ENCODE results near the gene RBM26.
A peak's percentile ranks its signal among the peaks of the same experiment; 100 is the strongest.

RBM26 gene

DNA sequence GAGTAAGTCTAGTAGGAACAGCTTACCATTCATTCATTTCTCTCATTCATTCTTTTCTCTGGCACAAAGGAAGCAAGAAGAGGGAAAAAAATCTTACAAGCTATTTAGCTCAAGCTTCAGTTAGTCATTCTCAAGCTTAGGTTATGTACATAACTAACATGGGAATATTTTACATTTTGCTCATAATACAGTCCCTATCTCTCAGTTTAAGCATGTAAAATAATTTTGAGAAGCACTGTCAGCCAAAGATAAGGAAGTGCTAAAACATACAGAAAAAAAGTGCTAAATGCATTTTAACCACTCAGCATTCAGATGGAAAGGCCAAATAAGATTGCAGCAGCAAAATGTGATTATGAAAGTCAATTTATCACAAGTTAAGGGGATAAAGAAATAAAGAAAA, 7.9 kb downstream of the RBM26 start:
- Histone ChIP-seq H3K36me3 (replicated peaks; ENCODE audit: insufficient read depth, low read length) (peaks cover 26% of the 10 kb centered on the region; the same call in 1 of the 2 replicates), H3K27ac (ENCODE audit: low read length) (no peak overlapping the region), H3K9me2 (replicated peaks; ENCODE audit: insufficient read depth, low read length) (no peaks in the 10 kb centered on the region), H3K27me3 (replicated peaks; ENCODE audit: insufficient read depth, low read length) (no peaks in the 10 kb centered on the region), H3F3A (ENCODE audit: insufficient read depth, low read length) (peaks cover 23% of the 10 kb centered on the region), H3K4me1 (ENCODE audit: low read length) (peaks cover 37% of the 10 kb centered on the region), H3K9ac (ENCODE audit: low read length) (no peak overlapping the region), H3K9me3 (replicated peaks; ENCODE audit: insufficient read depth, low read length) (no peaks in the 10 kb centered on the region), H3K4me2 (ENCODE audit: low read depth, low read length) (no peak overlapping the region), H3K79me2 (ENCODE audit: low read length) (peaks cover 100% of the 10 kb centered on the region), H3K4me3 (ENCODE audit: low read length) (no peak overlapping the region), H4K20me1 (ENCODE audit: insufficient read depth, low read length) (peaks cover 31% of the 10 kb centered on the region), H2AFZ (ENCODE audit: low read length) (no peak overlapping the region)
- TF ChIP-seq EZH2 (optimal IDR thresholded peaks at IDR 0.05; ENCODE audit: low read depth, low read length) = no peak
- TF ChIP-seq, protein P1, sequence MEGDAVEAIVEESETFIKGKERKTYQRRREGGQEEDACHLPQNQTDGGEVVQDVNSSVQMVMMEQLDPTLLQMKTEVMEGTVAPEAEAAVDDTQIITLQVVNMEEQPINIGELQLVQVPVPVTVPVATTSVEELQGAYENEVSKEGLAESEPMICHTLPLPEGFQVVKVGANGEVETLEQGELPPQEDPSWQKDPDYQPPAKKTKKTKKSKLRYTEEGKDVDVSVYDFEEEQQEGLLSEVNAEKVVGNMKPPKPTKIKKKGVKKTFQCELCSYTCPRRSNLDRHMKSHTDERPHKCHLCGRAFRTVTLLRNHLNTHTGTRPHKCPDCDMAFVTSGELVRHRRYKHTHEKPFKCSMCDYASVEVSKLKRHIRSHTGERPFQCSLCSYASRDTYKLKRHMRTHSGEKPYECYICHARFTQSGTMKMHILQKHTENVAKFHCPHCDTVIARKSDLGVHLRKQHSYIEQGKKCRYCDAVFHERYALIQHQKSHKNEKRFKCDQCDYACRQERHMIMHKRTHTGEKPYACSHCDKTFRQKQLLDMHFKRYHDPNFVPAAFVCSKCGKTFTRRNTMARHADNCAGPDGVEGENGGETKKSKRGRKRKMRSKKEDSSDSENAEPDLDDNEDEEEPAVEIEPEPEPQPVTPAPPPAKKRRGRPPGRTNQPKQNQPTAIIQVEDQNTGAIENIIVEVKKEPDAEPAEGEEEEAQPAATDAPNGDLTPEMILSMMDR (IDR thresholded peaks at IDR 0.05; ENCODE audit: low read length) = no peak
- TF ChIP-seq EZH2phosphoT487 (IDR thresholded peaks at IDR 0.05; ENCODE audit: low read length) = no peak
- DNase-seq = no peak

DNA sequence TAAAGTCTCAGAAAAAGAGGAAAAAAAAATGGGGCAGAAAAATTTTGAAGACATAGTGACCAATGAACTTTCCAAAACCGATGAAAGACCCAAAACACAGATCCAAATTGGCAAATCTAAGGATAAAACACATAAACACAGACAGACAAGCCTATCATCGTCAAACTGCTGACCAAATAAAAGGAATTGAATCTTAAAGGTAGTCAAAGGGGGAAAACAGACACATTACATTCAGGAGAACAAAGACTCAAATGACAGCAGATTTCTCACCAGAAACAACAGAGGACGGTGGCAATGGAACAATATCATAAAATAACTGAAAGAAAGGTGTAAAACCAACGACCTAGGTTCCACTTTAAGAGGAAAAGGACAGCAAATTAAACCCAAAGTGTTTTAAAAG, 10.2 kb downstream of the RBM26 start:
- Histone ChIP-seq H3K9me2 (replicated peaks; ENCODE audit: insufficient read depth, low read length) (no peaks in the 10 kb centered on the region), H3K9me3 (replicated peaks; ENCODE audit: insufficient read depth, low read length) (no peaks in the 10 kb centered on the region), H3F3A (ENCODE audit: insufficient read depth, low read length) (peaks cover 25% of the 10 kb centered on the region), H3K79me2 (ENCODE audit: low read length) (peaks cover 93% of the 10 kb centered on the region), H3K4me2 (ENCODE audit: low read depth, low read length) (no peak overlapping the region), H2AFZ (ENCODE audit: low read length) (no peak overlapping the region), H3K27ac (ENCODE audit: low read length) (no peak overlapping the region), H3K9ac (ENCODE audit: low read length) (no peak overlapping the region), H3K27me3 (replicated peaks; ENCODE audit: insufficient read depth, low read length) (no peaks in the 10 kb centered on the region), H3K36me3 (replicated peaks; ENCODE audit: insufficient read depth, low read length) (peaks cover 22% of the 10 kb centered on the region; the same call in 1 of the 2 replicates), H3K4me3 (ENCODE audit: low read length) (no peak overlapping the region), H3K4me1 (ENCODE audit: low read length) (peaks cover 20% of the 10 kb centered on the region), H4K20me1 (ENCODE audit: insufficient read depth, low read length) (peaks cover 30% of the 10 kb centered on the region)
- TF ChIP-seq EZH2 (optimal IDR thresholded peaks at IDR 0.05; ENCODE audit: low read depth, low read length) (no peak), EZH2phosphoT487 (IDR thresholded peaks at IDR 0.05; ENCODE audit: low read length) (no peak)
- TF ChIP-seq, protein P1 (IDR thresholded peaks at IDR 0.05; ENCODE audit: low read length) = no peak
- no peak for DNase-seq

DNA sequence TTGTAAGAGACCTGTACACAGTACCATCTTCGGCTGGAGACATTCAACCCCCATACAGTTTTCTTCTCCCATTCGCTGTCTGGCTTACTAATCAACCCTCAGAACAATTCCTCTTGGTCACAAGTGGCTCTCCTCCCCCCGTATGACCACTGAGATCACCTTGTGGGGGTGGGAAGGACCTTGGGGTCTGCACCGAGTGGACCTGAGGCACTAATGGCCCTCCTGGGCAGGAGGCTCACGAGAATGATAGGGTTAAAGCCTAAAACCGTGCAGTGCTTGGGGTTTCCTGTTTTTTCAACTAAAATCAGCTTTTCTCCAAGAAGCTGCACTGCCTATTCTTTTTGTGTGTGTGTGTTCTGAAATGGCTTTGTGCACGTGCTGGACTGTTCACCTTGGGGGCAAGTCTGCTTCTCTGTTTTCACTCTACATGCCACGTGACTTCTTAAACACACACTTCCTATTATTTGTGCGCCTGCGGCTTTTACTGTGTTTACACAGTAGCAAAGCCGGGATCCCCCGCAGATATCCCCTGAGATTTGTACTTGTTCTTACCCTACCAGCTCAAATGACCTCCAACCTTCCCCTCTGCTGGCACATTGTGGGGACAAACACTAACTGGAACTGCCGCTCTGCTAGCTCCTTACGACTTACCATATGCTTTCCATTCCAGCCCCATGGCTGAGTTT, 12.3 kb downstream of the RBM26 start:
- H3K4me3 ChIP-seq (ENCODE audit: low read length) = 0 out of 2 replicates have a peak overlapping the region, but pooled peaks have one; percentile 11
- no peaks in the 10 kb centered on the region for H3K27me3 ChIP-seq (replicated peaks; ENCODE audit: insufficient read depth, low read length)
- peak overlapping the region; percentile 42; the same call in 1 of the 2 replicates for H3K4me2 ChIP-seq (ENCODE audit: low read depth, low read length)
- no peaks in the 10 kb centered on the region for H3K9me2 ChIP-seq (replicated peaks; ENCODE audit: insufficient read depth, low read length)
- DNase-seq = peak; percentile 51
- TF ChIP-seq EZH2 (optimal IDR thresholded peaks at IDR 0.05; ENCODE audit: low read depth, low read length) (no peak), EZH2phosphoT487 (IDR thresholded peaks at IDR 0.05; ENCODE audit: low read length) (no peak)
- TF ChIP-seq, protein P1 (IDR thresholded peaks at IDR 0.05; ENCODE audit: low read length) = no peak
- peaks cover 17% of the 10 kb centered on the region for H3K4me1 ChIP-seq (ENCODE audit: low read length)
- H4K20me1 ChIP-seq (ENCODE audit: insufficient read depth, low read length) = peaks cover 49% of the 10 kb centered on the region
- H3K9me3 ChIP-seq (replicated peaks; ENCODE audit: insufficient read depth, low read length) = no peaks in the 10 kb centered on the region
- no peak overlapping the region for H2AFZ ChIP-seq (ENCODE audit: low read length)
- peaks cover 93% of the 10 kb centered on the region for H3K79me2 ChIP-seq (ENCODE audit: low read length)
- H3K27ac ChIP-seq (ENCODE audit: low read length) = peak overlapping the region; percentile 23; the same call in 1 of the 2 replicates
- H3K36me3 ChIP-seq (replicated peaks; ENCODE audit: insufficient read depth, low read length) = peaks cover 22% of the 10 kb centered on the region; the same call in 1 of the 2 replicates
- no peak overlapping the region for H3K9ac ChIP-seq (ENCODE audit: low read length)
- H3F3A ChIP-seq (ENCODE audit: insufficient read depth, low read length) = peaks cover 22% of the 10 kb centered on the region
